ENCODE results near the gene EP300. TPM values are rescaled to one million over a fixed set of nuclear protein-coding genes. Genes with fewer than 3 reads are reported as not detected.

The EP300 gene
- total RNA-seq, 1 donor from 2014 or later, result 124 TPM

DNA sequence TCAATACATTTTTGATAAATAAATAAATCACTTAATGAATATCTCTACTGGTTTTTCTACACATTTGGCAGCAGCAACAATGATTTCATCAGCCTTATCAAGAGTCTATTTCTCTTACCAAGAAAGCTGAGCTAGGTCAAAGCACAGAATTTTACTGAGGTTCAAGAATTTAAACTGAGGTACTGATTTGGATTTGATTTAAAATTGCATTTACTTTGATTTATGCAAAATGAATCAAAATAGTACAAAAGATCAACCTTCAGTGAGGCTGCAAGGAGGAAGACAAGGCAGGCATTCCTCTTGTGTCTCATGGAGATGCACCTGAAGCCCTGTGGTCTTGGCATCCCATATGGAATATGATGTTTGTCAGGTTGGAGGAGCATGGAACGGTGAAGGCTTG lies 15.5 kb upstream of the EP300 start:
- Mint-ChIP-seq H3K9me3 (no peaks in the 10 kb centered on the region), H3K4me1 (no peaks in the 10 kb centered on the region), H3K4me3 (no peak overlapping the region), H3K36me3 (no peaks in the 10 kb centered on the region), H3K27ac (no peak overlapping the region), H3K27me3 (ENCODE audit: low read depth) (no peaks in the 10 kb centered on the region)
- TF ChIP-seq, protein P1, sequence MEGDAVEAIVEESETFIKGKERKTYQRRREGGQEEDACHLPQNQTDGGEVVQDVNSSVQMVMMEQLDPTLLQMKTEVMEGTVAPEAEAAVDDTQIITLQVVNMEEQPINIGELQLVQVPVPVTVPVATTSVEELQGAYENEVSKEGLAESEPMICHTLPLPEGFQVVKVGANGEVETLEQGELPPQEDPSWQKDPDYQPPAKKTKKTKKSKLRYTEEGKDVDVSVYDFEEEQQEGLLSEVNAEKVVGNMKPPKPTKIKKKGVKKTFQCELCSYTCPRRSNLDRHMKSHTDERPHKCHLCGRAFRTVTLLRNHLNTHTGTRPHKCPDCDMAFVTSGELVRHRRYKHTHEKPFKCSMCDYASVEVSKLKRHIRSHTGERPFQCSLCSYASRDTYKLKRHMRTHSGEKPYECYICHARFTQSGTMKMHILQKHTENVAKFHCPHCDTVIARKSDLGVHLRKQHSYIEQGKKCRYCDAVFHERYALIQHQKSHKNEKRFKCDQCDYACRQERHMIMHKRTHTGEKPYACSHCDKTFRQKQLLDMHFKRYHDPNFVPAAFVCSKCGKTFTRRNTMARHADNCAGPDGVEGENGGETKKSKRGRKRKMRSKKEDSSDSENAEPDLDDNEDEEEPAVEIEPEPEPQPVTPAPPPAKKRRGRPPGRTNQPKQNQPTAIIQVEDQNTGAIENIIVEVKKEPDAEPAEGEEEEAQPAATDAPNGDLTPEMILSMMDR (IDR thresholded peaks at IDR 0.05; ENCODE audit: unreplicated experiment), result no peak
- DNase-seq (ENCODE audit: low spot score in 2 of 2, unreplicated experiment in 2 of 2), result no peak

DNA sequence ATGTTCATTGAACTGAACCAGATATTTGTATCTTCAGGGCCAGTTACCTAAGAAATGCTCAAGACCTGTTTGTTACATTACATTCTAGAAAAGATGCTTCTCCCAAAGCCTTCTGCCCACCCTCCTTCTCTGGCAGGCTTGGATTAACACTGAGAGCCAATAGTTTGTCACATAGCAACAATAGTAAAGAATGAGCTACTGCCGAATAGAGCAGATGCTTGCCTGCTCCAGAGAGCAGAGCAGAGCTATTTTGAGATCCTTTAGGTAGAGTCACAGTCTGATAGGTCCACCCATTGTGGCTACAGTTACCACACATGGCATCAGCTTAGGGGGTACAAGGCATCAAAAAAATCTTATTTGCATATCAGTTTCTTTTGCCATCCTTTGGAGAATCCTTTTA lies 13.5 kb upstream of the EP300 start:
- Mint-ChIP-seq H3K4me3 (no peak overlapping the region), H3K27ac (no peak overlapping the region)

DNA sequence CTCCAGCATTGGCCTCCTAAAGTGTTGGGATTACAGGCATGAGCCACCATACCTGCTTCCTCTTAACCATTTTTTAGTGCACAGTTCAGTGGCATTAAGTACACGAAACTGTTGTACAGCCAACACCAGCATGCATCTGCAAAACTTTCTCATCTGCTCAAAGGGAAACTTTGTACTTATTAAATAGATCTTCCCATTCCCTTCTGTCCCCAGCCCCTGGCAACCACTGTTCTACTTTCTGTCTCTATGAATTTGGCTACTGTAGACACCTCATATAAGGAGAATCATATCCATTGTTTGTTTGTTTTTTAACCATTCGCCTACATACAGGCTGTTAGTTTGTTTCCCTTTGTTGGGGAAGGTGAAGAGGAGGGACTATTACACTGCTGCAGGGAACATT lies 6.5 kb upstream of the EP300 start:
- no peaks in the 10 kb centered on the region for H3K27me3 Mint-ChIP-seq (ENCODE audit: low read depth)
- H3K9me3 Mint-ChIP-seq, result no peaks in the 10 kb centered on the region
- no peak overlapping the region for H3K4me3 Mint-ChIP-seq
- DNase-seq (ENCODE audit: low spot score in 2 of 2, unreplicated experiment in 2 of 2), result no peak
- TF ChIP-seq, protein P1 (IDR thresholded peaks at IDR 0.05; ENCODE audit: unreplicated experiment), result no peak
- H3K4me1 Mint-ChIP-seq, result peaks cover 5% of the 10 kb centered on the region
- H3K36me3 Mint-ChIP-seq, result no peaks in the 10 kb centered on the region
- H3K27ac Mint-ChIP-seq, result peak overlapping the region; percentile 23

More for the DNA sequence above, 13.5 kb upstream of the EP300 start:
- no peaks in the 10 kb centered on the region for H3K27me3 Mint-ChIP-seq (ENCODE audit: low read depth)
- no peaks in the 10 kb centered on the region for H3K4me1 Mint-ChIP-seq
- H3K9me3 Mint-ChIP-seq, result no peaks in the 10 kb centered on the region
- TF ChIP-seq, protein P1 (IDR thresholded peaks at IDR 0.05; ENCODE audit: unreplicated experiment), result no peak
- DNase-seq (ENCODE audit: low spot score in 2 of 2, unreplicated experiment in 2 of 2), result no peak
- no peaks in the 10 kb centered on the region for H3K36me3 Mint-ChIP-seq

DNA sequence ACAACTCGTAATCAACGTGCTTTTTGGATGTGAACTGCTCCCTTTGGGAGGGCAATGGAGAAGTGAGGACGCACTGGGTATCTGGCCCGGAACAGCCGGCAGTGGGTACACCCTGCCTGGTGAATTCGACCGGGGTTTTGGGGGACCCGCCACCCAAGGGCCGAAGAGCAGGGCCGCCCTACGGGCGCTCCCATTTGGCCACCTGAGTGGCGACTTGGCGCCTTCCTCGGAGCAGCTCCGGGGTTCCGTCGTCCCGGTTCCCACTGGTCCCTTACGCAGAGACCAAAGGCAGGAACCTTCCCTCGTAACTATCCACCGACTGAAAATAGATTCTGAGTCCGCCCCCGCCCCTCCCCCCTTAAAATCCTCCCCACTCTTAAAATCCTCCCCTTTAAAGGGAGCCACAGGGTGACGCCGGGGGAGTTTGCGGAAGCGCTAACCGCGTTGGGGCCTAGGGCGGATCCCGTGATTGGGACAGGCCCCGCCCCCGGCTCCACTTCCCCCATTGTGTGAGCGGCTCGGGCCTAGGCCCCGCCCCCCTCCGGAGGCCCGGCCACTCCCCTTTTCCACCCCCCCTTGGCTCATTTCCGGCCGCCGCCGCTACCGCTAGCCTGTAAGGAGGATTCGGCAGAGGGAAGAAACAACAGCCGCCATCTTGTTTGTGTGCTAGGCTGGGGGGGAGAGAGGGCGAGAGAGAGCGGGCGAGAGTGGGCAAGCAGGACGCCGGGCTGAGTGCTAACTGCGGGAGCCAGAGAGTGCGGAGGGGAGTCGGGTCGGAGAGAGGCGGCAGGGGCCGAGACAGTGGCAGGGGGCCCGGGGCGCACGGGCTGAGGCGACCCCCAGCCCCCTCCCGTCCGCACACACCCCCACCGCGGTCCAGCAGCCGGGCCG lies 1.0 kb upstream of the EP300 start:
- no peaks in the 10 kb centered on the region for H3K36me3 Mint-ChIP-seq
- no peaks in the 10 kb centered on the region for H3K27me3 Mint-ChIP-seq (ENCODE audit: low read depth)
- peak; percentile 99 for DNase-seq (ENCODE audit: low spot score in 2 of 2, unreplicated experiment in 2 of 2)
- TF ChIP-seq, protein P1 (IDR thresholded peaks at IDR 0.05; ENCODE audit: unreplicated experiment), result no peak
- peaks cover 33% of the 10 kb centered on the region for H3K4me1 Mint-ChIP-seq
- H3K4me3 Mint-ChIP-seq, result peak overlapping the region; percentile 95
- H3K27ac Mint-ChIP-seq, result peak overlapping the region; percentile 100
- H3K9me3 Mint-ChIP-seq, result no peaks in the 10 kb centered on the region

DNA sequence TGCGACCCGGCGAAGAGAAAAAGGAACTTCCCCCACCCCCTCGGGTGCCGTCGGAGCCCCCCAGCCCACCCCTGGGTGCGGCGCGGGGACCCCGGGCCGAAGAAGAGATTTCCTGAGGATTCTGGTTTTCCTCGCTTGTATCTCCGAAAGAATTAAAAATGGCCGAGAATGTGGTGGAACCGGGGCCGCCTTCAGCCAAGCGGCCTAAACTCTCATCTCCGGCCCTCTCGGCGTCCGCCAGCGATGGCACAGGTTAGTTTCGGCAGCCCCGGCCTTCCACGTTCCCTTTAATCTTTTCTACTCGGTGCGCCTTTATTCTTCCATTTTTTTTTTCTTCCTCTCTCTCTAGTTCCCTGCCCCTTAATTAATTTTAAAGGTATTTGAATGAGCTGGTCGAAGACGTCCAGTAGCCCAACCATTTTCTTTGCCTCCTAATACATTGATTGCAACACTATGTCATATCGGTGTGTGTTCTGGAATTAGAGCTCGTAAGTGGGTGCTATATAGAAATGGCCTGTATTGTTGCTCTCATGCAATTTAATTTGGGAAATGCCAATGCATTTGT lies 537 bp downstream of the EP300 start:
- H3K27me3 Mint-ChIP-seq (ENCODE audit: low read depth), result no peaks in the 10 kb centered on the region
- H3K36me3 Mint-ChIP-seq, result no peaks in the 10 kb centered on the region
- peaks cover 44% of the 10 kb centered on the region for H3K4me1 Mint-ChIP-seq
- H3K9me3 Mint-ChIP-seq, result no peaks in the 10 kb centered on the region
- H3K27ac Mint-ChIP-seq, result peak overlapping the region; percentile 99
- DNase-seq (ENCODE audit: low spot score in 2 of 2, unreplicated experiment in 2 of 2), result peak in 1 of 2 experiments; percentile 59
- peak overlapping the region; percentile 94 for H3K4me3 Mint-ChIP-seq
- TF ChIP-seq, protein P1 (IDR thresholded peaks at IDR 0.05; ENCODE audit: unreplicated experiment), result no peak

Data from mesothelial cell of epicardium (in vitro differentiated cells).